Stimulated activated naive CD8-positive, alpha-beta T cell treated with anti-CD3 and anti-CD28 coated beads, Interleukin-15, Interleukin-2, amounts not matched to agents 100 U/mL and 50 U/mL, for 24 hours (primary cell): Measurements from ENCODE around the gene FERMT3.
"Not testable (repeated sequence)": the region's sequence is repeated elsewhere in the genome, so short reads cannot be mapped to it uniquely, and the experiment has no call there.

Experiments used
- ATAC-seq: fragments of 150-1000 bp; cut with Tn5 transposase; one replicate; pipeline ENCODE4 v1.10.0; 2021
- DNase-seq: peaks from one replicate; pipeline ENCODE4 v3.0.0; 2021

The FERMT3 gene

DNA sequence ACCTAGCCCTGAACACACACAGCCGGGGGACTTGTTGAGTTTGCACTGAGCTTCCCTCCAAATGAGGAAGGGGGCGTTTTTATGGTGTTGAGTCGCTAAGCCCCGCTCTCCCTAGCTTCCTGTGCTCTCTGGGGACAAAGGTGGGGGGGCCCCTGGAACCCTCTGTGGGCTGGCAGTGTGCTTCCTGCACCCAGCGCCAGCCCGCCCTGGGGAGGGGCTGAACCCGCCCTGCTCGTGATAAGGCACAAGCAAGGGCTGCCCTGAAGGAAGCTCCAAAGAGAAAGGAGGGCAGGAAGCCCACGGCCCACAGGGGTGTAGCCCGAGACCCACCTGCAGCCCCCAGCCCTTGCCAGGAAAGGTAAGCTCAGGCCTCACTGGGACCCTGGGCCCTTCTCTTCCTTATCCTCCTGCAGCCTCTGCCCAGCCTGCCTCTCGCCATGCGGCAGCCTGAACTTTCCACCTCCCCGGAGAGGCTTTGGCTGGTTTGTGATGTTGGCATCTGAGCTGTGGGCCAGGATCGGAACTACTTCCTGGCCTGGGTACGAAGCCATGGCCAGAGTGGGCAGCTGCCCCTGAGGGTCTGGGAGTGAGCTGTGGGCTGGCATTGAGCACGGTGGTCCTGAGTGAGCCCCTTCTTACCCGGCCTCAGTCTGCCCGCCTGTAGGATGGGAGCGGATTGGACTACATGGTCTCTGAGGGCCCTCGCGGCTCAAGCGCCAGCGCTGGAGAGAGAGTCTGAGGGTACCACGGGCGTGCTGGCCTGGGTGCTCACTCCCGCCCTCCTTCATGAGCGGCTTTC is at the start of gene FERMT3:
TSS of gene FERMT3 (plus strand) at position 265 of the 799 bp plus-strand sequence. CDS start 644 bp downstream, outside the sequence.
- ATAC-seq (peak; percentile 65), DNase-seq (peak; percentile 85)

- ATAC-seq (no peak), DNase-seq (no peak)
These were observed 48.7 kb upstream of the FERMT3 start for GRCh38 chr11:64157631-64158394.

- DNase-seq: no peak
These were observed 45.5 kb upstream of the FERMT3 start for GRCh38 chr11:64161037-64161436.

GRCh38 chr11:64162769-64163168 is 43.8 kb upstream of the FERMT3 start:
- DNase-seq, ATAC-seq: not testable (repeated sequence)

More at GRCh38 chr11:64161037-64161436, 45.5 kb upstream of the FERMT3 start:
- ATAC-seq: no peak

DNA sequence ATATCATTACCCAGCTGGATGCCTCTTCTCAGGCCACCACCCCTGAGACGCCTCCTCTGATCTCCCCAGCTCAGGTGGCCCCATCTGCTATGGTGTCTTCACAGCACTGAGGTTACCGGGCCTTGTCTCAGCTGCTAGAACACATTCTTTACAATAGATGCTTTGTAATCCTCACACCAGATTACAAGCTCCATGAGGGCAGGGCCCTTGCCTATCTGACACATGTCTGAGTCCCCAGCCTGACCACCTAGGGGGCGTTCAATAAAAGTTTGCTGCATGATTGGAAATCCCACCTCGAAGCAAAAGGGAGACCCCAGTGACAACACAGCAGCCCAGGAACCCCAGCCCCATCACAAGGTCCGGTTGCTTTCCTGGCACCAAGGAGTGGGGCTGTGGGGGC is 42.6 kb upstream of the FERMT3 start:
- DNase-seq (no peak), ATAC-seq (no peak)

DNA sequence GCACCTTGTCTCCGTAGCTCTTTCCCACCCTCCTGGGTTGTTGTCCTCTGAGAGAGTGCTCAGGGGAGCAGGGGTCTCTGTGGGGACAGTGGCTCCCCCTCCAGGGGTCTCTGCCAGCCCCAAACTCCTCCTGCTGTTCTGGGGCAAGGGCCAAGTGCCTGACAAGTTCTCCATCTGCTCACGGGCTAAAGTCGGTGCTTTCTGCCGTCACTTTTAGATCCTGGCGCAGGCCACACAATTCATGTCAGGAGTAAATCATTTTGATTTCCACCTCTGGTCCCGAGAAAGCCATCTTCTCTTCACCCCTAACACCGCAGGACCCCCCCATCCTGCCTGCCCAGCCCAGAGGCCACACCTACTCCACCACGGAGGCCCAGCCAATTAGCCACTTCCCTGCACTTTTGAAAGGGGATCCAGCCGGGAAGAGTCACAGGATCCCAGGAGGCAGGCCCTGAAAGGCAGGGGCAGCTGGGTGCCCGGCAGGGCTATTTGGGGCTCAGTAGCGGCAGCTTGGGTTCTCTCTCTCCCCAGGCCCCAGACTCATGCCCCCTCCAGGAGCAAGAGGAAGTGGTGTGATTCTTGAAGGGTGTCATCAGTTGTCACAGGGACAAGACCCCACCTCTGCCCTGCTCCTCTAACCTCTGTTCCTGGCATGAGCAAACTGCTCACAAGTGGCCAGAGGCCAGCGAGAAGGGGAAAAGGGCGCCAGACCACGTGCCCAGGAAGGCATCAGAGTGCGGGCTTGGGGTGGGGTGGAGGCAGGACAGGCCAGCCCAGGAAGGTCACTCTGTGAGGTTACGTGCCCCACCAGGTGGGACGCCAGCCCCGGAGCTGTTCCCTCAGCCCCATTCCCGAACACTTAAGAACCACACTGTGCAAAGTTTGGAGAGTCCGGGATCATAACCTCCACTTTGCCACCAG is 41.9 kb upstream of the FERMT3 start:
- no peak for ATAC-seq
- DNase-seq: no peak

DNA sequence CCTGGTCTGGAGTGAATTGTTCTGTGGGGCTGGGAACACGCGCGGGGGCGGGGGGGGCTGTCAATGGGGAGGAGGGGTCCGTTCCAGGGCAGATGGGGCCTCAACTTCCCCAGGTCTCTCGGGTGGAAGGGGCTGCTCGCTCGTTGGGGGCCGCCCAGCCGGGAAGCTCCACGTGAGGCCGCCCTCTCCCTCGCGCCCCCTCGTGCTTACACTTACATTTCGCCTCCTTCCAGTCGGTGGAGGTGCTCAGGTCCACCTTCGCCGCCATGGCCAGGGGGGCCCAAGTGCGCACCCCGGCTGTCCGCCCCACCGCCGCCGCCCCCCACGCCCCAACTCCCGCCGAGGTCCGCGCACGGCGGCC is 41.1 kb upstream of the FERMT3 start:
- peak; percentile 44 for DNase-seq
- no peak for ATAC-seq

DNA sequence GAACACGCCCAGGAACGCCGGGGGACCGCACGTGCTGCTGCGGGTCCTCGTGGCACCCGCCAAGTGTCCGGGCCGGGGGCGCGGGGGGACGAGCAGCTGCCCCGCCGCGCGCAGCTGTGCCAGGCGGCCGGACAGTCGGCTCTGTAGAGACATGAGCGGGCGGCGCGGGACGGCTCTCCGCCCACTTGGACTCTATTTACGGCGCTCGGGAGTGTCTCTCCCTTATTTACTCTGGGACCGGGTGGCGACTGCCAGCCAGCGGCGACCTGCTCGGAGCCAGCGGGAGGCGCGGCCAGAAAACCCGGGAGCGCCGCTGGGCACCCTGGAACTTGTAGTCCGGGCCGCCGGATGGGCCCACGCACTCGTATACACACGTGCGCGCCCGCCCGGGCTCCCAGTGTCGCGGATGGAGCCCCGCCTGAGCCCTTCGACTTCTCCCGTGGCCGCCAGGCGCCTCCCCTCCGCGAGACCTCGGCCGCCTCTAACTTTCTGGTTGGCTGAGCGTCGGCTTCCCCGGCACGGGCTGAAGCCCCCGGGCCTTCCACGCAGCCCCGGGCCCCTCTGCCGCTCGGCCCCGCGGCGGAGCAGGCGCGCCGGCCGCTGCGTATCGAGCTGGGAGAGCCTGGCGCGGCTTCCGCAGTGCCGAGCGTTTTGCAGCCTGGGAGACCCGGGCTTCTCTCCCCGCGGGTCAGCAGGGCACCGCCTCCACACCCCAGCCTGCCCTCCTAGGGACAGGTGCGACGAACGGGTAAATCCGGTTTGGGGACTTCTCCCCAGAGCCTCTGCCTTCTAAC is 40.5 kb upstream of the FERMT3 start, which contains the start of gene MACROD1:
TSS of gene MACROD1 (minus strand) at position 272 of the 794 bp plus-strand sequence. CDS start at position 153, 119 bp downstream.
- ATAC-seq: peak; percentile 97
- peak; percentile 87 for DNase-seq

GRCh38 chr11:64170419-64170818 is 36.1 kb upstream of the FERMT3 start:
- DNase-seq (no peak), ATAC-seq (no peak)

DNA sequence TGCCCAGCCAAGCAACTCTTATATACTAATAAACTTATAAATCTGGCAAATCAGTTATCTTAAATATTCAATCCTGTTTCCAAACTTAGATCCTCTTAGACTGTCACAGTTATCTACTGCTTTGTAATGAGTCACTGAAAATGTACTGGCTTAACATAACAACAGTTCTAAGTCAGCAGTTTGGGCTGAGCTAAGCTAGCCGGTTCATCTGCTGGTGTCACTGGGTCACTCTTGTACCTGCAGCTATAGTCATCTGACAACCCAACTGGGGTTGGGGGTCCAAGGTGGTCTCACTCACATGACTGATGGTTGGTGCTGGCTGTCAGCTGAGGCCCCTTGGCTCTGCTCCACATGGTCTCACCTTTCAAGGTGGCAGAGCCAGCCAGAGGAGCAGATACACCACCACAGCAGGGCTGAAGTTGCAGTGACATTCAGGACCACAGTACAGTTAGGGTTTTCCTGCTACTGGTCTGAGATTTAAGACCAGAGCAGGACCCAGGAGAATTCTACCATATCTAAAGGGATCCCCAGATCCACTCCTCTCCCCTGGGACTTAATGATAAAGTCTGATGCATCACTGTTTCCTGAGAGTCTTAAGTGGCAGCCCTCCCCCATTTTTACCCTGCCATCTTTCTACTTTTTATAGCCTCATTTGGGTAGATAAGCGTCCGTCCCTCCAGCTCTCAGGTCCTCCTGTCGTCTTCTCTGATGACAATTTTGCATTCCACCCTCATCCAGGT is 32.7 kb upstream of the FERMT3 start:
- DNase-seq: no peak
- peak; percentile 19 for ATAC-seq

GRCh38 chr11:64176751-64177150 is 29.8 kb upstream of the FERMT3 start:
- DNase-seq: no peak
- ATAC-seq: no peak

DNA sequence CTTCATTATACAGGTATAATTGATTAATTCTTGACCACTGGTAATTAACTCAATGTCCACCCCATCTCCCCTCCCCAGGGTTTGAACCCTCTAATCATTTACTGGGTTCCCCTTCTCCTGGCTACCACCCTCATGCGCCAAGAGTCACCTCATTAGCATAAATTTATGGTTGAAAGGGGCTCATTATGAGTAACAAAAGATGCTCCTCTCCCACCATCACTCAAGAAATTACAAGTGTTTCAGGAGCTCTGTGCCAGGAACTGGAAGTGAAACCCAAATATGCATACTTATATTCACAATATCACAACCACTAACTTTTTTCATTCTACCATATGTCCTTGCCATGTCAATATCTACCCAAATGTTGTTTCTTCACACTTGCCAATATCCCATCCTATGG is 28.3 kb upstream of the FERMT3 start:
- DNase-seq (no peak), ATAC-seq (peak; percentile 40)

- DNase-seq (no peak), ATAC-seq (no peak)
These were observed 27.4 kb upstream of the FERMT3 start for GRCh38 chr11:64178951-64179639.

GRCh38 chr11:64180891-64181290 is 25.6 kb upstream of the FERMT3 start:
- ATAC-seq: no peak
- DNase-seq: no peak

GRCh38 chr11:64181506-64182411 is 24.8 kb upstream of the FERMT3 start:
- DNase-seq (peak; percentile 66), ATAC-seq (no peak)

- ATAC-seq (no peak), DNase-seq (no peak)
These were observed 22.6 kb upstream of the FERMT3 start for GRCh38 chr11:64183890-64184289.

DNA sequence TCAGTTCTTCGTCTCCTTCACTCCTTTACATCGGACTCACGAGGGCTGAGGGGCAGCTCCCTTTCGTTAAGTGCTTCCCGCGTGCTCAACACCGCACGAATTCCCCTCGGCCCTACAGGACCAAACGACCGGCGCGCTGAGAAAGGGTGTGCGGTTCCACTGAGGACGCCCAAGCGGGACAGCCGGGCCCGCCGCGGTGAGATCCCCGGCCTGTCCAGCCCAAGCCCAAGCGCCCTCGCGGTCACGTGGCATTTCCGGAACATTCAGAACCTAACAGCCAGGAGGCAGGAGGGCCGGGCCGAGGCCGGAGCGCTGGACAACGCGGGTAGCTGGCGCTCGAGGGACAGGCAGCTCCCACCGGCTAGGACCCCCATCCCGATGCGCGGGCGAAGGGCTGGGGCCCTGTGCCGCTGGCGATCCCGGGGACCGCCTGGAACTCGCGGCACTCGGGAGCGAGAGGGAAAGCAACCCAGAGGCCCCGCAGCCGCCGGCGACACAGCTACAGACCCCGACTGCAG is 21.3 kb upstream of the FERMT3 start:
- ATAC-seq: no peak
- no peak for DNase-seq

- ATAC-seq: peak; percentile 95
- DNase-seq: peak; percentile 99
These were observed 20.6 kb upstream of the FERMT3 start, which contains the start of gene STIP1 for GRCh38 chr11:64185693-64186491. Gene STIP1, plus strand, starts transcription at chr11:64186171. Its CDS starts 91 bp downstream, at chr11:64186262.
